Tibial nerve (tissue), 4 donors: ENCODE results near the gene SUSD5.

Source experiments
- CTCF ChIP-seq, 5 experiments: fragments of 200-600 bp in 3 of 5; fragments of 450-650 bp in 2 of 5; sonication (generic) in 3 of 5; IDR thresholded peaks; one replicate each; pipeline ENCODE4 v1.5.1; 2016 to 2019; ENCODE audit warnings: antibody characterized with exemption in 5 of 5, mild to moderate bottlenecking in 3 of 5, moderate library complexity in 2 of 5
- EP300 ChIP-seq, 2 donors: sonication (generic); formaldehyde crosslinking; IDR thresholded peaks; one replicate each; pipeline ENCODE4 v1.6.1; 2017; ENCODE audit warnings: antibody characterized with exemption in 2 of 2, mild to moderate bottlenecking in 1 of 2
- POLR2A ChIP-seq, 2 donors: fragments of 450-650 bp; IDR thresholded peaks; one replicate each; pipeline ENCODE4 v1.6.1; 2017; ENCODE audit warnings: antibody characterized with exemption in 2 of 2, mild to moderate bottlenecking in 2 of 2, moderate library complexity in 2 of 2

- TF ChIP-seq CTCF (IDR thresholded peaks at IDR 0.05) (no peak), POLR2A (IDR thresholded peaks at IDR 0.05) (no peak), EP300 (IDR thresholded peaks at IDR 0.05) (no peak)
These were observed 15.3 kb upstream of the SUSD5 start for GRCh38 chr3:33233884-33234283.
